Lower leg skin (tissue), 3 donors: ENCODE results near the gene SRP54.

ENCODE experiments used
- POLR2A ChIP-seq, 2 donors: fragments of 450-650 bp; IDR thresholded peaks; one replicate each; pipeline ENCODE4 v1.6.1; 2016 to 2017; ENCODE audit warnings: antibody characterized with exemption in 2 of 2, mild to moderate bottlenecking in 1 of 2, moderate library complexity in 1 of 2
- TF ChIP-seq, protein P1 (sequence below), 3 donors: fragments of 450-650 bp; IDR thresholded peaks; one replicate each; pipeline ENCODE4 v1.5.1; 2016; ENCODE audit warnings: antibody characterized with exemption in 3 of 3, mild to moderate bottlenecking in 3 of 3, moderate library complexity in 2 of 3

- TF ChIP-seq, protein P1, sequence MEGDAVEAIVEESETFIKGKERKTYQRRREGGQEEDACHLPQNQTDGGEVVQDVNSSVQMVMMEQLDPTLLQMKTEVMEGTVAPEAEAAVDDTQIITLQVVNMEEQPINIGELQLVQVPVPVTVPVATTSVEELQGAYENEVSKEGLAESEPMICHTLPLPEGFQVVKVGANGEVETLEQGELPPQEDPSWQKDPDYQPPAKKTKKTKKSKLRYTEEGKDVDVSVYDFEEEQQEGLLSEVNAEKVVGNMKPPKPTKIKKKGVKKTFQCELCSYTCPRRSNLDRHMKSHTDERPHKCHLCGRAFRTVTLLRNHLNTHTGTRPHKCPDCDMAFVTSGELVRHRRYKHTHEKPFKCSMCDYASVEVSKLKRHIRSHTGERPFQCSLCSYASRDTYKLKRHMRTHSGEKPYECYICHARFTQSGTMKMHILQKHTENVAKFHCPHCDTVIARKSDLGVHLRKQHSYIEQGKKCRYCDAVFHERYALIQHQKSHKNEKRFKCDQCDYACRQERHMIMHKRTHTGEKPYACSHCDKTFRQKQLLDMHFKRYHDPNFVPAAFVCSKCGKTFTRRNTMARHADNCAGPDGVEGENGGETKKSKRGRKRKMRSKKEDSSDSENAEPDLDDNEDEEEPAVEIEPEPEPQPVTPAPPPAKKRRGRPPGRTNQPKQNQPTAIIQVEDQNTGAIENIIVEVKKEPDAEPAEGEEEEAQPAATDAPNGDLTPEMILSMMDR (IDR thresholded peaks at IDR 0.05): no peak
- no peak for TF ChIP-seq POLR2A (IDR thresholded peaks at IDR 0.05)
Measured at GRCh38 chr14:35004839-35005238, 22.0 kb downstream of the SRP54 start.
